ENCODE measurements around the gene LPP. TPM values are rescaled to one million over a fixed set of nuclear protein-coding genes. Genes with fewer than 3 reads are reported as not detected.

LPP gene
- total RNA-seq, 1 donor: 77.4 TPM

DNA sequence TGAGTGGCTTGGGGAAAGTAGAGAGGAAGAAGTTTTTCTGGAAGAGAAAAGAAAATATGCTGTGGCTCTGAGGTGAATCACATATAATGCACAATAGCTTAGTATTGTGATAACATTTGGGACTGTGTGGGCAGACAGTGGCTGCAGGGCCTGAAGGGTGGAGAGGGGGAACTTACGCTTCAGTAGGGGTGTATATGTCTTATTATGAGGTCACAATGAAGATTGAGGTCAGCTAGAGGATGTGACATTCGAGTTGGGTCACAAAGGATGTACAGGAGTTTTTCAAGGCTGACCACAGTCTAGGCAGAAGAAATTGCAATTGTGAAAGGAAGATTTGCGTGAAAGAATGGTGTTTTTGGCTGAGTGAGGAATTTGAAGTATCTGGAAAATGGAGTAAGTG, 414.8 kb downstream of the LPP start:
- TF ChIP-seq, protein P1, sequence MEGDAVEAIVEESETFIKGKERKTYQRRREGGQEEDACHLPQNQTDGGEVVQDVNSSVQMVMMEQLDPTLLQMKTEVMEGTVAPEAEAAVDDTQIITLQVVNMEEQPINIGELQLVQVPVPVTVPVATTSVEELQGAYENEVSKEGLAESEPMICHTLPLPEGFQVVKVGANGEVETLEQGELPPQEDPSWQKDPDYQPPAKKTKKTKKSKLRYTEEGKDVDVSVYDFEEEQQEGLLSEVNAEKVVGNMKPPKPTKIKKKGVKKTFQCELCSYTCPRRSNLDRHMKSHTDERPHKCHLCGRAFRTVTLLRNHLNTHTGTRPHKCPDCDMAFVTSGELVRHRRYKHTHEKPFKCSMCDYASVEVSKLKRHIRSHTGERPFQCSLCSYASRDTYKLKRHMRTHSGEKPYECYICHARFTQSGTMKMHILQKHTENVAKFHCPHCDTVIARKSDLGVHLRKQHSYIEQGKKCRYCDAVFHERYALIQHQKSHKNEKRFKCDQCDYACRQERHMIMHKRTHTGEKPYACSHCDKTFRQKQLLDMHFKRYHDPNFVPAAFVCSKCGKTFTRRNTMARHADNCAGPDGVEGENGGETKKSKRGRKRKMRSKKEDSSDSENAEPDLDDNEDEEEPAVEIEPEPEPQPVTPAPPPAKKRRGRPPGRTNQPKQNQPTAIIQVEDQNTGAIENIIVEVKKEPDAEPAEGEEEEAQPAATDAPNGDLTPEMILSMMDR (IDR thresholded peaks at IDR 0.05; ENCODE audit: extremely low read depth, low read depth, low read length): no peak
- H4K20me1 ChIP-seq (ENCODE audit: insufficient read depth, low read length): peaks cover 5% of the 10 kb centered on the region
- peak overlapping the region; percentile 1 for H3K4me2 ChIP-seq (ENCODE audit: insufficient read depth, low read length)
- H3K79me2 ChIP-seq (ENCODE audit: insufficient read depth, low read length): peaks cover 19% of the 10 kb centered on the region
- H2AFZ ChIP-seq (ENCODE audit: low read length): no peak overlapping the region
- peak overlapping the region; percentile 0 for H3K27ac ChIP-seq (ENCODE audit: low read depth, low read length)
- peaks cover 24% of the 10 kb centered on the region for H3K4me1 ChIP-seq (ENCODE audit: insufficient read depth, low read length)
- H3K9me3 ChIP-seq (ENCODE audit: low read depth, low read length): no peaks in the 10 kb centered on the region
- H3K4me3 ChIP-seq (ENCODE audit: insufficient read depth, low read length): no peak overlapping the region
- H3K36me3 ChIP-seq (ENCODE audit: insufficient read depth, low read length): no peaks in the 10 kb centered on the region
- H3K27me3 ChIP-seq (ENCODE audit: insufficient read depth, low read length): no peaks in the 10 kb centered on the region
- DNase-seq (ENCODE audit: insufficient read length, low spot score, missing footprints): no peak

DNA sequence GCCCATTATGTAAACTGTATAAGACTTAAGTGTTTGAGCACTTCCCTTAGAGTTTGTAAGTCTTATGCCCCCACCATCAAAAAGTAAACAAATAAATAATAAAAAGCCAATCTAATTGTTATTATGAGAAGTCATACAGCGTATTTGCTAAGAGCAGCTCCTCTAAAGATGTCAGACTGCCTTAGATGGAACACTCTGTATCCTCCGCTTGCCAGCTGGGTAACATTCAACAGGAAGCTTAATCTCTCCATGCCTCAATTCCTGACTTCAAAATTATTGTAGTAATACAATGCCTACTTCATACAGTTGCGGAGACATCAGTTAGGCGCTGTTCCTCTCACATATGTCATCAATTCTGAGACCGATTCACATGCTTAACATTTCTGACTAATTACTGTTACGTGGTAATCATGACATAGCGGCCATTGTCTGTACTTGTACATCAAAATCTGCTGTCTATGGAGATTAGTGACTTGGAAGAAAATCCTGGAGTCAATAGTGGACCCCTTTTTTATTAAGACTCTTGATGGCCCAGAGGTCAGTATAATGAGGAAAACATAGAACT, 417.7 kb downstream of the LPP start:
- no peak for DNase-seq (ENCODE audit: insufficient read length, low spot score, missing footprints)
- H3K4me2 ChIP-seq (ENCODE audit: insufficient read depth, low read length): no peak overlapping the region
- no peak overlapping the region for H2AFZ ChIP-seq (ENCODE audit: low read length)
- H3K9me3 ChIP-seq (ENCODE audit: low read depth, low read length): no peaks in the 10 kb centered on the region
- H3K27me3 ChIP-seq (ENCODE audit: insufficient read depth, low read length): no peaks in the 10 kb centered on the region
- TF ChIP-seq, protein P1 (IDR thresholded peaks at IDR 0.05; ENCODE audit: extremely low read depth, low read depth, low read length): no peak
- H4K20me1 ChIP-seq (ENCODE audit: insufficient read depth, low read length): peaks cover 3% of the 10 kb centered on the region
- H3K27ac ChIP-seq (ENCODE audit: low read depth, low read length): no peak overlapping the region
- peaks cover 15% of the 10 kb centered on the region for H3K79me2 ChIP-seq (ENCODE audit: insufficient read depth, low read length)
- H3K4me3 ChIP-seq (ENCODE audit: insufficient read depth, low read length): no peak overlapping the region
- H3K36me3 ChIP-seq (ENCODE audit: insufficient read depth, low read length): no peaks in the 10 kb centered on the region
- H3K4me1 ChIP-seq (ENCODE audit: insufficient read depth, low read length): peaks cover 24% of the 10 kb centered on the region

DNA sequence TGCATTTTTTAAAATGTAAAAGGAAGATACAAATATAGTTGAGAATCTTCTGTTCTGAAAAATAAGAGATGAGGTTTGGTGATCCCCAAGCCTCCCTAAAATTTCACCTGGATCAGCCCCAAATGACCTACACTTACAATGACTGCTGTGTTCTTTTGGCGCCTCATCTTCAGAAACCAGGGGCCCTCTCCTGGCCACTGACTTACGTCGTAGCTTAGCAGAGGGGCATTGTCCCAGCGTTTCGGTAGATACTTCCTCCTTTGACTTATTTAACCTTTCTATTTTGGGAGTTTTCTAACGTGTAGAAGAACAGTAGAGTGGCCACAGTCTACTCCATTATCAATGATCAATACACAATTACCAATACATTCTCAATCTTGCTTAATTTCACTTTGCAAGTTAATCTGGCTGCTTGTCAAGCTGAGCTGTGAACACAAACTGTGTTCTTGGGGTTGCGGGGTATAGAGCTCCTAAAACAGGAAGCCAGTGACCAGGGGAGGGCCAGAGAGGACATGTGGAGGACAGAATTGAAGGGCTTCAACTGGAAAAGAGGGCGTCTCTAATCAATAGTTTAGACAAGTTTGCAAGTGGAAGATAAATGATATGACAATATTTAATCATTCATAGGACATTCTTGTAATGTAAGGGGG, 419.5 kb downstream of the LPP start:
- Histone ChIP-seq H3K9me3 (ENCODE audit: low read depth, low read length) (no peaks in the 10 kb centered on the region), H4K20me1 (ENCODE audit: insufficient read depth, low read length) (no peaks in the 10 kb centered on the region), H3K4me3 (ENCODE audit: insufficient read depth, low read length) (no peak overlapping the region), H3K27ac (ENCODE audit: low read depth, low read length) (no peak overlapping the region), H3K27me3 (ENCODE audit: insufficient read depth, low read length) (no peaks in the 10 kb centered on the region), H3K36me3 (ENCODE audit: insufficient read depth, low read length) (no peaks in the 10 kb centered on the region), H3K79me2 (ENCODE audit: insufficient read depth, low read length) (peaks cover 15% of the 10 kb centered on the region), H3K4me1 (ENCODE audit: insufficient read depth, low read length) (peaks cover 21% of the 10 kb centered on the region), H3K4me2 (ENCODE audit: insufficient read depth, low read length) (no peak overlapping the region), H2AFZ (ENCODE audit: low read length) (no peak overlapping the region)
- TF ChIP-seq, protein P1 (IDR thresholded peaks at IDR 0.05; ENCODE audit: extremely low read depth, low read depth, low read length): no peak
- DNase-seq (ENCODE audit: insufficient read length, low spot score, missing footprints): no peak

GRCh38 chr3:188573956-188574355, 420.0 kb downstream of the LPP start:
- Histone ChIP-seq H3K4me2 (ENCODE audit: insufficient read depth, low read length) (no peak overlapping the region), H3K27me3 (ENCODE audit: insufficient read depth, low read length) (no peaks in the 10 kb centered on the region), H3K36me3 (ENCODE audit: insufficient read depth, low read length) (no peaks in the 10 kb centered on the region), H3K27ac (ENCODE audit: low read depth, low read length) (no peak overlapping the region), H3K4me1 (ENCODE audit: insufficient read depth, low read length) (peaks cover 21% of the 10 kb centered on the region), H2AFZ (ENCODE audit: low read length) (no peak overlapping the region), H3K9me3 (ENCODE audit: low read depth, low read length) (no peaks in the 10 kb centered on the region), H3K79me2 (ENCODE audit: insufficient read depth, low read length) (peaks cover 15% of the 10 kb centered on the region), H4K20me1 (ENCODE audit: insufficient read depth, low read length) (no peaks in the 10 kb centered on the region), H3K4me3 (ENCODE audit: insufficient read depth, low read length) (no peak overlapping the region)
- TF ChIP-seq, protein P1 (IDR thresholded peaks at IDR 0.05; ENCODE audit: extremely low read depth, low read depth, low read length): no peak
- DNase-seq (ENCODE audit: insufficient read length, low spot score, missing footprints): no peak
